HepG2 (cell line): ENCODE measurements around the gene ACAP2. TPM values are rescaled to one million over a fixed set of nuclear protein-coding genes. Genes with fewer than 3 reads are reported as not detected.

Experiments used
- ATAC-seq: fragments of 200-7000 bp; cut with Tn5 transposase; 3 replicates; pipeline ENCODE4 v1.9.1; 2020; ENCODE audit warnings: mild to moderate bottlenecking, moderate library complexity
- BruUV-seq: library from RNA; stranded (reverse); fragments of 400-500 nt; replicated peaks from 2 replicates; lab custom pipeline; 2021; lab: Mats Ljungman, UMichigan
- CTCF ChIA-PET: fragments of 300-600 bp; formaldehyde crosslinking; extraction: SDS; loops from one replicate; lab custom pipeline; 2021; ENCODE audit warnings: low total read pairs, inconsistent platforms, low intra/inter-chr PET ratio; lab: Yijun Ruan, JAX
- POLR2A ChIA-PET: fragments of 350-600 bp; sonication (Branson Sonifier 250); formaldehyde crosslinking; loops from one replicate; lab custom pipeline; 2020; ENCODE audit warnings: antibody characterized with exemption, inconsistent platforms; lab: Yijun Ruan, JAX
- DNase-seq: peaks from one replicate; pipeline ENCODE4 v3.0.0-alpha.2; 2015; ENCODE audit warnings: low spot score
- FAIRE-seq: peaks from 3 replicates; lab custom pipeline; 2011; peaks lifted over from hg19 to GRCh38; lab: Jason Lieb, UNC
- H2AFZ ChIP-seq: one replicate; pipeline ENCODE4 v1.6.1; 2011; ENCODE audit warnings: low read length, inconsistent platforms
- H3K27ac ChIP-seq: fragments of 300-600 bp; 3 replicates; pipeline ENCODE4 v1.8.0; 2011; ENCODE audit warnings: mixed run types, mild to moderate bottlenecking, mixed read lengths, low read length, inconsistent platforms; ENCODE audit not compliant: insufficient read depth; ENCODE audit errors: extremely low read length
- H3K27me3 ChIP-seq, 2 experiments: fragments of 200-600 bp in 1 of 2; 2 replicates in 1 of 2; 3 replicates in 1 of 2; pipeline versions ENCODE4 v1.6.0 to v1.8.0; 2011; ENCODE audit warnings: low read length in 2 of 2, mild to moderate bottlenecking in 2 of 2, moderate library complexity in 2 of 2, inconsistent platforms in 1 of 2; ENCODE audit not compliant: insufficient read depth in 2 of 2, control insufficient read depth in 1 of 2
- H3K36me3 ChIP-seq, 2 experiments: fragments of 200-600 bp in 1 of 2; replicated peaks in 1 of 2; 2 replicates in 1 of 2; 3 replicates in 1 of 2; pipeline versions ENCODE4 v1.5.1 to v1.8.0; 2011; ENCODE audit warnings: low read length in 2 of 2, inconsistent platforms in 1 of 2; ENCODE audit not compliant: insufficient read depth in 2 of 2, control insufficient read depth in 1 of 2
- H3K4me1 ChIP-seq: 2 replicates; pipeline ENCODE4 v1.5.1; 2012; ENCODE audit warnings: low read length, inconsistent platforms; ENCODE audit not compliant: insufficient read depth
- H3K4me2 ChIP-seq: 2 replicates; pipeline ENCODE4 v1.6.0; 2011; ENCODE audit warnings: low read depth, low read length, inconsistent platforms
- H3K4me3 ChIP-seq, 3 experiments: fragments of 200-600 bp in 1 of 3; sonication (generic), shearing (Covaris generic) in 1 of 3; replicated peaks in 1 of 3; 2 replicates each; pipeline ENCODE4 v1.5.1; 2011 to 2016; ENCODE audit warnings: low read length in 3 of 3, inconsistent platforms in 2 of 3, low read depth in 2 of 3, mild to moderate bottlenecking in 2 of 3, control low read depth in 1 of 3, mixed read lengths in 1 of 3; ENCODE audit not compliant: insufficient read depth in 1 of 3
- H3K79me2 ChIP-seq: one replicate; pipeline ENCODE4 v1.6.1; 2011; ENCODE audit warnings: low read length, inconsistent platforms; ENCODE audit not compliant: insufficient read depth
- H3K9ac ChIP-seq: 2 replicates; pipeline ENCODE4 v1.6.0; 2011; ENCODE audit warnings: mild to moderate bottlenecking, low read depth, low read length, inconsistent platforms; ENCODE audit not compliant: insufficient read depth
- H3K9me3 ChIP-seq: 2 replicates; pipeline ENCODE4 v1.5.1; 2012; ENCODE audit warnings: mild to moderate bottlenecking, low read length
- H4K20me1 ChIP-seq: 2 replicates; pipeline ENCODE4 v1.6.0; 2011; ENCODE audit warnings: inconsistent platforms, mild to moderate bottlenecking, low read length, moderate library complexity; ENCODE audit not compliant: insufficient read depth
- KDM2A ChIP-seq: sonication (generic); formaldehyde crosslinking; IDR thresholded peaks from 2 replicates; pipeline ENCODE4 v1.4.0; 2020; ENCODE audit warnings: low read depth, missing genetic modification reagents, borderline replicate concordance
- ZNF687 ChIP-seq: sonication (generic); formaldehyde crosslinking; IDR thresholded peaks from 2 replicates; pipeline ENCODE4 v1.5.1; 2020; ENCODE audit warnings: mild to moderate bottlenecking, missing genetic modification reagents, moderate library complexity
- WGBS: methylation state at CpG from one replicate; pipeline ENCODE4 v1.1.6; 2017; ENCODE audit warnings: low lambda C conversion rate; 5-methylcytosine and 5-hydroxymethylcytosine counted together
- in situ Hi-C: cut with HindIII; loops from 2 replicates; pipeline ENCODE4 v1.10.0; 2017; ENCODE audit warnings: low pct_unique_long_range_greater_than_20kb; ENCODE audit not compliant: extremely low pct_ligation_motif_present
- intact Hi-C: fragments of 100-400 bp; cut with micrococcal nuclease; formaldehyde crosslinking; loops from one replicate; pipeline ENCODE4 v1.10.0; 2022; ENCODE audit not compliant: unreplicated experiment
- polyA plus RNA-seq, 8 experiments: library from polyadenylated mRNA; depleted of rRNA in 3 of 8; stranded (reverse) in 7 of 8; unstranded in 1 of 8; fragments of >200 nt; fragmentation: Illumina TruSeq in 4 of 8; extraction: Trizol in 4 of 8; gene quantifications; 2 replicates each; pipeline versions ENCODE4 v1.2.1 to v1.2.3, GENCODE V29; 2011 to 2016; ENCODE audit warnings: low read depth in 4 of 8, missing spikeins in 1 of 8, mixed read lengths in 1 of 8; ENCODE audit not compliant: insufficient read depth in 1 of 8
- total RNA-seq, 5 experiments: library from RNA; depleted of rRNA; stranded (reverse); fragments of >200 nt; fragmentation: Illumina TruSeq; extraction: Trizol; gene quantifications; 2 replicates each; pipeline ENCODE4 v1.2.3, GENCODE V29; 2016; ENCODE audit warnings: low read depth in 1 of 5

Gene ACAP2
- total and polyA plus RNA-seq, 2 of the 13 experiments (the other 11 are each of a cell fraction or from before 2014, with no cell fraction given) = 7.3 to 23.9 TPM

GRCh38 chr3:195251336-195252065 lies 191.3 kb downstream of the ACAP2 start:
- 90% methylated on average over 11 of the region's 14 CpGs for WGBS
- ATAC-seq (no peak), FAIRE-seq (no peak), DNase-seq (no peak)
- no TSS peak for BruUV-seq
- in situ Hi-C loops = loop anchor here (10.0 kb wide), 1 partner anchor 247 kb away; no protein-coding TSS in a partner anchor
- Histone ChIP-seq H3K27ac (no peak overlapping the region), H3K4me1 (no peaks in the 10 kb centered on the region), H3K4me3 (no peak overlapping the region), H3K9ac (no peak overlapping the region), H3K36me3 (peaks cover 0 to 3% of the 10 kb centered on the region in 2 experiments; a peak in 2 of 5 replicates), H4K20me1 (no peaks in the 10 kb centered on the region), H3K27me3 (no peaks in the 10 kb centered on the region), H3K4me2 (no peak overlapping the region), H2AFZ (no peak overlapping the region), H3K9me3 (no peaks in the 10 kb centered on the region), H3K79me2 (peaks cover 9% of the 10 kb centered on the region)
- CTCF ChIA-PET = no interaction called here
- POLR2A ChIA-PET = no interaction called here
- intact Hi-C loops = no loop called here
- TF ChIP-seq KDM2A (CRISPR knock-in tag) (no peak), ZNF687 (CRISPR knock-in tag) (0 out of 2 replicates have a peak, but pooled peaks have one; percentile 17)
